GM12878 (cell line): Measurements from ENCODE around the gene TOPAZ1. TPM values are rescaled to one million over a fixed set of nuclear protein-coding genes. Genes with fewer than 3 reads are reported as not detected.

Source experiments
- ATAC-seq: fragments of 200-7000 bp; cut with Tn5 transposase; 3 replicates; pipeline ENCODE4 v1.9.1; 2020; ENCODE audit warnings: mild to moderate bottlenecking, moderate library complexity
- BruUV-seq: library from RNA; stranded (reverse); fragments of 400-500 nt; replicated peaks from 2 replicates; lab custom pipeline; 2021; lab: Mats Ljungman, UMichigan
- CTCF ChIA-PET: fragments of 300-600 bp; sonication (Branson Sonifier 250); formaldehyde crosslinking; extraction: SDS; loops from one replicate; lab custom pipeline; 2021; ENCODE audit warnings: inconsistent platforms; lab: Yijun Ruan, JAX
- POLR2A ChIA-PET: fragments of 350-600 bp; formaldehyde crosslinking; extraction: SDS; loops from one replicate; lab custom pipeline; 2021; ENCODE audit warnings: inconsistent platforms; lab: Charles Lee
- RAD21 ChIA-PET: fragments of 300-600 bp; sonication (Branson Sonifier 250); formaldehyde crosslinking; loops from one replicate; lab custom pipeline; 2023; ENCODE audit warnings: antibody characterized with exemption; ENCODE audit not compliant: unreplicated experiment; lab: Charles Lee
- SMC1A ChIA-PET: fragments of 300-600 bp; sonication (Branson Sonifier 250); formaldehyde crosslinking; loops from one replicate; lab custom pipeline; 2023; ENCODE audit not compliant: unreplicated experiment, uncharacterized antibody; lab: Charles Lee
- DNase-seq: peaks from one replicate; pipeline ENCODE4 v3.0.0-alpha.2; 2011; ENCODE audit warnings: low read depth, low spot score
- FAIRE-seq: peaks from 3 replicates; lab custom pipeline; 2011; peaks lifted over from hg19 to GRCh38; lab: Jason Lieb, UNC
- H2AFZ ChIP-seq: 2 replicates; pipeline ENCODE4 v1.6.0; 2011; ENCODE audit warnings: low read depth, low read length, control low read depth; ENCODE audit not compliant: control insufficient read depth
- H3K27ac ChIP-seq: 2 replicates; pipeline ENCODE4 v1.5.1; 2011; ENCODE audit warnings: control low read depth; ENCODE audit not compliant: control insufficient read depth, insufficient read depth
- H3K27me3 ChIP-seq, 2 experiments: replicated peaks in 1 of 2; 2 replicates each; pipeline versions ENCODE4 v1.6.0 to v1.6.1; 2011; ENCODE audit warnings: low read length in 1 of 2; ENCODE audit not compliant: control insufficient read depth in 2 of 2, insufficient read depth in 2 of 2
- H3K36me3 ChIP-seq, 2 experiments: 2 replicates each; pipeline ENCODE4 v1.5.1; 2011; ENCODE audit warnings: low read length in 1 of 2; ENCODE audit not compliant: control insufficient read depth in 2 of 2, insufficient read depth in 2 of 2
- H3K4me1 ChIP-seq: 2 replicates; pipeline ENCODE4 v1.6.1; 2011; ENCODE audit warnings: mild to moderate bottlenecking, low read length, moderate library complexity, mixed read lengths; ENCODE audit not compliant: control insufficient read depth, insufficient read depth
- H3K4me2 ChIP-seq: 2 replicates; pipeline ENCODE4 v1.6.0; 2011; ENCODE audit warnings: control low read depth; ENCODE audit not compliant: control insufficient read depth, insufficient read depth
- H3K4me3 ChIP-seq: fragments of 200-600 bp; sonication (generic); 2 replicates; pipeline ENCODE4 v1.5.1; 2016
- H3K79me2 ChIP-seq: 2 replicates; pipeline ENCODE4 v1.6.0; 2011; ENCODE audit warnings: low read length; ENCODE audit not compliant: control insufficient read depth, insufficient read depth
- H3K9ac ChIP-seq: 2 replicates; pipeline ENCODE4 v1.8.0; 2011; ENCODE audit warnings: low read length, control low read depth, mixed read lengths; ENCODE audit not compliant: control insufficient read depth, insufficient read depth
- H3K9me3 ChIP-seq: replicated peaks from 3 replicates; pipeline ENCODE4 v1.5.1; 2011; ENCODE audit warnings: mild to moderate bottlenecking, low read length; ENCODE audit not compliant: control insufficient read depth, insufficient read depth
- H4K20me1 ChIP-seq: 2 replicates; pipeline ENCODE4 v1.6.0; 2011; ENCODE audit not compliant: control insufficient read depth, insufficient read depth
- EZH2 ChIP-seq: IDR thresholded peaks from 2 replicates; pipeline ENCODE4 v1.6.1; 2012; ENCODE audit warnings: low read depth, mild to moderate bottlenecking, control low read depth, inconsistent platforms, low read length, borderline replicate concordance; ENCODE audit not compliant: control insufficient read depth
- GATAD2B ChIP-seq: fragments of 450-650 bp; conservative IDR thresholded peaks from 2 replicates; pipeline ENCODE4 v1.6.1; 2017; ENCODE audit warnings: low read depth, mild to moderate bottlenecking, moderate library complexity
- JUNB ChIP-seq: IDR thresholded peaks from 2 replicates; pipeline ENCODE4 v1.6.1; 2016; ENCODE audit warnings: antibody characterized with exemption, mild to moderate bottlenecking
- KDM1A ChIP-seq: fragments of 200-600 bp; sonication (generic); IDR thresholded peaks from 2 replicates; pipeline ENCODE4 v1.6.1; 2016; ENCODE audit warnings: borderline replicate concordance
- NRF1 ChIP-seq: conservative IDR thresholded peaks from 2 replicates; pipeline ENCODE4 v1.6.1; 2011; ENCODE audit warnings: mild to moderate bottlenecking, low read depth, low read length, improper control_type of control experiment
- RELA ChIP-seq: fragments of 450-650 bp; IDR thresholded peaks from 2 replicates; pipeline ENCODE4 v1.8.0; 2014; ENCODE audit warnings: borderline replicate concordance; ENCODE audit not compliant: partially characterized antibody
- SIN3A ChIP-seq: IDR thresholded peaks from 2 replicates; pipeline ENCODE4 v1.6.1; 2012; ENCODE audit warnings: low read depth, low read length, improper control_type of control experiment
- STAT1 ChIP-seq: fragments of 450-650 bp; conservative IDR thresholded peaks from 2 replicates; pipeline ENCODE4 v1.6.1; 2014; ENCODE audit warnings: antibody characterized with exemption, mild to moderate bottlenecking
- STAT3 ChIP-seq: IDR thresholded peaks from 2 replicates; pipeline ENCODE4 v1.6.1; 2011; ENCODE audit warnings: low read depth, low read length, improper control_type of control experiment
- ZSCAN29 ChIP-seq: fragments of 450-650 bp; IDR thresholded peaks from 2 replicates; pipeline ENCODE4 v1.6.1; 2017; ENCODE audit warnings: mild to moderate bottlenecking, moderate library complexity
- WGBS: methylation state at CpG from one replicate; pipeline ENCODE4 v1.1.6; 2016; ENCODE audit warnings: low lambda C conversion rate; ENCODE audit not compliant: insufficient replicate concordance, insufficient coverage; ENCODE audit errors: missing lambda C conversion rate; 5-methylcytosine and 5-hydroxymethylcytosine counted together
- in situ Hi-C: fragments of 300-500 bp; cut with MboI; formaldehyde crosslinking; loops from 9 replicates; pipeline ENCODE4 v1.14.3; 2018; ENCODE audit warnings: mixed read lengths
- intact Hi-C: fragments of 100-400 bp; cut with micrococcal nuclease; formaldehyde crosslinking; loops from one replicate; pipeline ENCODE4 v1.14.2; 2022; ENCODE audit not compliant: unreplicated experiment
- polyA plus RNA-seq, 11 experiments: library from polyadenylated mRNA; depleted of rRNA in 4 of 11; unstranded in 6 of 11; stranded (reverse) in 5 of 11; fragments of >200 nt; fragmentation: Nextera tagmentation in 4 of 11; fragmentation: Illumina TruSeq in 1 of 11; extraction: Ambion mirVana in 4 of 11; extraction: Trizol in 1 of 11; gene quantifications; 1 replicate in 1 of 11; 2 replicates in 10 of 11; pipeline versions ENCODE4 v1.2.1 to v1.2.3, GENCODE V29; 2011 to 2016; ENCODE audit warnings: inconsistent platforms in 2 of 11, missing spikeins in 2 of 11, low read depth in 1 of 11
- total RNA-seq, 4 experiments: library from RNA; depleted of rRNA in 3 of 4; stranded (reverse); fragments of >200 nt in 3 of 4; fragmentation: Illumina TruSeq in 1 of 4; extraction: Trizol in 1 of 4; gene quantifications; 2 replicates each; pipeline versions ENCODE4 v1.2.1 to v1.2.3, GENCODE V29; 2013 to 2021
- TF ChIP-seq, protein P1 (sequence below), 3 experiments: IDR thresholded peaks in 2 of 3; conservative IDR thresholded peaks in 1 of 3; 2 replicates each; pipeline ENCODE4 v1.5.1; 2011; ENCODE audit warnings: low read depth in 3 of 3, low read length in 3 of 3, mild to moderate bottlenecking in 3 of 3, control low read depth in 2 of 3, moderate library complexity in 2 of 3, inconsistent platforms in 1 of 3, mixed read lengths in 1 of 3; ENCODE audit not compliant: control insufficient read depth in 2 of 3, insufficient read depth in 1 of 3; ENCODE audit errors: extremely low read depth in 1 of 3
- TF ChIP-seq, protein P2 (sequence below): fragments of 150-350 bp; IDR thresholded peaks from 2 replicates; pipeline ENCODE4 v1.6.1; 2014; ENCODE audit warnings: mild to moderate bottlenecking, low read depth, low read length
- TF ChIP-seq, protein P3 (sequence below): IDR thresholded peaks from 2 replicates; pipeline ENCODE4 v1.6.1; 2011; ENCODE audit warnings: borderline replicate concordance, low read depth, mild to moderate bottlenecking, moderate library complexity, low read length; ENCODE audit not compliant: insufficient read depth, poor library complexity, severe bottlenecking

The TOPAZ1 gene
- total and polyA plus RNA-seq, 10 of the 15 experiments (the other 5 are each of a cell fraction or from before 2014, with no cell fraction given), result 0.02 TPM; not detected in 9

DNA sequence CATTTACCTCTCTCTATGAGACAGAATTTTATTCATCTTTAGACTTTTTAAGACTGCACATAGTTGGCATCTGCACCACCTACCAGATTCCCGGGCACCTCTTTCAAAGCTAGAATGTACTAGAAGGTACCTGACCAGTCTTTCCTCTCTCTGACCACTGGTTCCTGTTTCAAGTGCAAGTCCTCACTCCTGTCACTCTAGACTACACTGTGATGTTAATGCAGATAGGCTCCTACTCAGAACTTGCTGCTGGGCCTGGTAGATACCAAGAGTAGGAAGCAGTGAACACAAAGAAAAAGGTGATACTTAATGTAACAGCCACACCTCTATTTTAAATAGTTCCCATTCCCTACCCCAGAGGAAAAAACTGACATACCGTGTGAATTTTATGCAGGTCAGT lies 88.8 kb downstream of the TOPAZ1 start:
- in situ Hi-C loops, result no loop called here
- intact Hi-C loops, result no loop called here
- FAIRE-seq (no peak), ATAC-seq (no peak), DNase-seq (no peak)
- WGBS, result 33% methylated on average over 2 of the region's 2 CpGs
- ChIA-PET SMC1A (interaction anchor here (0.6 to 1.8 kb wide), 2 partner anchors 9 to 12 kb away, joined by 3 to 7 read pairs; no protein-coding TSS in a partner anchor), RAD21 (no interaction called here), CTCF (interaction anchor here (0.9 to 1.0 kb wide), 2 partner anchors 9 to 40 kb away, joined by 3 read pairs; no protein-coding TSS in a partner anchor), POLR2A (no interaction called here)
- no peak overlapping the region for H3K4me3 ChIP-seq
- no peaks in the 10 kb centered on the region for H4K20me1 ChIP-seq
- no peaks in the 10 kb centered on the region for H3K9me3 ChIP-seq
- no peak overlapping the region for H3K27ac ChIP-seq
- no peak overlapping the region for H3K9ac ChIP-seq
- no peak overlapping the region for H2AFZ ChIP-seq
- TF ChIP-seq SIN3A, result no peak
- no peak for TF ChIP-seq STAT3
- no peak for TF ChIP-seq EZH2
- TF ChIP-seq GATAD2B, result no peak
- TF ChIP-seq JUNB, result no peak
- TF ChIP-seq NRF1, result no peak
- no peak for TF ChIP-seq KDM1A
- TF ChIP-seq STAT1, result no peak
- no peaks in the 10 kb centered on the region for H3K4me1 ChIP-seq
- BruUV-seq, result no TSS peak
- no peaks in the 10 kb centered on the region; a peak in 1 of 4 replicates for H3K27me3 ChIP-seq
- H3K79me2 ChIP-seq, result no peaks in the 10 kb centered on the region
- H3K4me2 ChIP-seq, result no peak overlapping the region
- H3K36me3 ChIP-seq, result no peaks in the 10 kb centered on the region

DNA sequence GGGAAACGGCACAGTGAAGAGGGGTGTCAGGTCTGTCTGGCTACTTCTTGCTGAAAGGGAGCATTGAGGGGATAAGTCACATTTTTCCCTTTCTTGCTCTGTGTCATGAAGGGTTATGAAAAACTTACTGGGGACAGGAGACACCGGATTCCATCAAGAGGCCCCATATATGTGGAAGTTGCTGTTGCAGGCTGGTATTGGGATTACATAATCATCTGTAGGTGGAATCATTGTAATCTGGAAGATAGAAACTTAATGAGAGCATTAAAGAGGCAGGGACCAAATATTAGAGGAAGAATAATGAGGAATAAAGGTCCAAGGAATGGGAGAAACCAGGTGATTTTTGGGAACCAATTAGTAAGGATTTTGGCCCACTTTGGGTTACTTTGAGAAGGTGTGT lies 92.6 kb downstream of the TOPAZ1 start:
- DNase-seq (no peak), FAIRE-seq (no peak), ATAC-seq (no peak)
- Histone ChIP-seq H4K20me1 (no peaks in the 10 kb centered on the region), H3K4me1 (no peaks in the 10 kb centered on the region), H3K4me2 (no peak overlapping the region), H3K36me3 (no peaks in the 10 kb centered on the region), H3K79me2 (peaks cover 9% of the 10 kb centered on the region), H3K27ac (no peak overlapping the region), H2AFZ (no peak overlapping the region), H3K9me3 (no peaks in the 10 kb centered on the region), H3K9ac (no peak overlapping the region), H3K4me3 (no peak overlapping the region), H3K27me3 (no peaks in the 10 kb centered on the region; a peak in 1 of 4 replicates)
- SMC1A ChIA-PET, result interaction anchor here (1.0 kb wide), 1 partner anchor 163 kb away, joined by 3 read pairs; no protein-coding TSS in a partner anchor
- no TSS peak for BruUV-seq
- WGBS, result 47% methylated on average over 2 of the region's 2 CpGs
- CTCF ChIA-PET, result interaction anchor here (0.8 kb wide), 1 partner anchor 8 kb away, joined by 3 read pairs; no protein-coding TSS in a partner anchor
- POLR2A ChIA-PET, result no interaction called here
- in situ Hi-C loops, result no loop called here
- intact Hi-C loops, result no loop called here
- RAD21 ChIA-PET, result no interaction called here
- TF ChIP-seq, protein P1, sequence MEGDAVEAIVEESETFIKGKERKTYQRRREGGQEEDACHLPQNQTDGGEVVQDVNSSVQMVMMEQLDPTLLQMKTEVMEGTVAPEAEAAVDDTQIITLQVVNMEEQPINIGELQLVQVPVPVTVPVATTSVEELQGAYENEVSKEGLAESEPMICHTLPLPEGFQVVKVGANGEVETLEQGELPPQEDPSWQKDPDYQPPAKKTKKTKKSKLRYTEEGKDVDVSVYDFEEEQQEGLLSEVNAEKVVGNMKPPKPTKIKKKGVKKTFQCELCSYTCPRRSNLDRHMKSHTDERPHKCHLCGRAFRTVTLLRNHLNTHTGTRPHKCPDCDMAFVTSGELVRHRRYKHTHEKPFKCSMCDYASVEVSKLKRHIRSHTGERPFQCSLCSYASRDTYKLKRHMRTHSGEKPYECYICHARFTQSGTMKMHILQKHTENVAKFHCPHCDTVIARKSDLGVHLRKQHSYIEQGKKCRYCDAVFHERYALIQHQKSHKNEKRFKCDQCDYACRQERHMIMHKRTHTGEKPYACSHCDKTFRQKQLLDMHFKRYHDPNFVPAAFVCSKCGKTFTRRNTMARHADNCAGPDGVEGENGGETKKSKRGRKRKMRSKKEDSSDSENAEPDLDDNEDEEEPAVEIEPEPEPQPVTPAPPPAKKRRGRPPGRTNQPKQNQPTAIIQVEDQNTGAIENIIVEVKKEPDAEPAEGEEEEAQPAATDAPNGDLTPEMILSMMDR (IDR thresholded peaks at IDR 0.05 in 2 of 3, conservative IDR thresholded peaks at IDR 0.05 in 1 of 3; ENCODE audit: control insufficient read depth in 2 of 3, extremely low read depth in 1 of 3, insufficient read depth in 1 of 3, low read depth in 3 of 3, low read length in 3 of 3), result no peak
- TF ChIP-seq, protein P2, sequence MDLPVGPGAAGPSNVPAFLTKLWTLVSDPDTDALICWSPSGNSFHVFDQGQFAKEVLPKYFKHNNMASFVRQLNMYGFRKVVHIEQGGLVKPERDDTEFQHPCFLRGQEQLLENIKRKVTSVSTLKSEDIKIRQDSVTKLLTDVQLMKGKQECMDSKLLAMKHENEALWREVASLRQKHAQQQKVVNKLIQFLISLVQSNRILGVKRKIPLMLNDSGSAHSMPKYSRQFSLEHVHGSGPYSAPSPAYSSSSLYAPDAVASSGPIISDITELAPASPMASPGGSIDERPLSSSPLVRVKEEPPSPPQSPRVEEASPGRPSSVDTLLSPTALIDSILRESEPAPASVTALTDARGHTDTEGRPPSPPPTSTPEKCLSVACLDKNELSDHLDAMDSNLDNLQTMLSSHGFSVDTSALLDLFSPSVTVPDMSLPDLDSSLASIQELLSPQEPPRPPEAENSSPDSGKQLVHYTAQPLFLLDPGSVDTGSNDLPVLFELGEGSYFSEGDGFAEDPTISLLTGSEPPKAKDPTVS, result no peak
- TF ChIP-seq, protein P3, sequence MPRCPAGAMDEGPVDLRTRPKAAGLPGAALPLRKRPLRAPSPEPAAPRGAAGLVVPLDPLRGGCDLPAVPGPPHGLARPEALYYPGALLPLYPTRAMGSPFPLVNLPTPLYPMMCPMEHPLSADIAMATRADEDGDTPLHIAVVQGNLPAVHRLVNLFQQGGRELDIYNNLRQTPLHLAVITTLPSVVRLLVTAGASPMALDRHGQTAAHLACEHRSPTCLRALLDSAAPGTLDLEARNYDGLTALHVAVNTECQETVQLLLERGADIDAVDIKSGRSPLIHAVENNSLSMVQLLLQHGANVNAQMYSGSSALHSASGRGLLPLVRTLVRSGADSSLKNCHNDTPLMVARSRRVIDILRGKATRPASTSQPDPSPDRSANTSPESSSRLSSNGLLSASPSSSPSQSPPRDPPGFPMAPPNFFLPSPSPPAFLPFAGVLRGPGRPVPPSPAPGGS, result no peak
- no peak for TF ChIP-seq RELA
- no peak for TF ChIP-seq ZSCAN29
